Parathyroid adenoma (tissue), 2 donors: ENCODE measurements around the gene BDH1.

ENCODE experiments used
- H2AFZ ChIP-seq: fragments of 300-600 bp; sonication (generic); one replicate; pipeline ENCODE4 v1.7.0; 2017; ENCODE audit warnings: antibody characterized with exemption, mild to moderate bottlenecking
- H3K27ac ChIP-seq: fragments of 300-600 bp; sonication (generic); one replicate; pipeline ENCODE4 v1.7.0; 2017
- H3K27me3 ChIP-seq: fragments of 300-600 bp; sonication (generic); one replicate; pipeline ENCODE4 v1.7.0; 2017; ENCODE audit warnings: low read length; ENCODE audit not compliant: control insufficient read depth, insufficient read depth
- H3K36me3 ChIP-seq: fragments of 300-600 bp; sonication (generic); one replicate; pipeline ENCODE4 v1.7.0; 2017; ENCODE audit warnings: low read length; ENCODE audit not compliant: control insufficient read depth, insufficient read depth
- H3K4me1 ChIP-seq: fragments of 300-600 bp; sonication (generic); one replicate; pipeline ENCODE4 v1.7.0; 2017; ENCODE audit warnings: control low read depth
- H3K4me2 ChIP-seq: fragments of 300-600 bp; sonication (generic); one replicate; pipeline ENCODE4 v1.7.0; 2017; ENCODE audit warnings: low read length
- H3K4me3 ChIP-seq: fragments of 300-600 bp; sonication (generic); one replicate; pipeline ENCODE4 v1.7.0; 2017; ENCODE audit warnings: low read depth, low read length
- H3K79me2 ChIP-seq: fragments of 300-600 bp; sonication (generic); one replicate; pipeline ENCODE4 v1.7.0; 2017; ENCODE audit warnings: control low read depth
- H3K9ac ChIP-seq: fragments of 300-600 bp; sonication (generic); one replicate; pipeline ENCODE4 v1.7.0; 2017; ENCODE audit warnings: mild to moderate bottlenecking
- H3K9me3 ChIP-seq: fragments of 300-600 bp; sonication (generic); one replicate; pipeline ENCODE4 v1.7.0; 2017; ENCODE audit warnings: low read length; ENCODE audit not compliant: control insufficient read depth
- CTCF ChIP-seq: fragments of 300-600 bp; sonication (generic); IDR thresholded peaks from one replicate; pipeline ENCODE4 v1.7.0; 2017; ENCODE audit warnings: antibody characterized with exemption, mild to moderate bottlenecking
- donor health status: primary hyperparathyroidism.

Gene BDH1

GRCh38 chr3:197504641-197505121, 51.1 kb downstream of the BDH1 start:
- Histone ChIP-seq H3K27me3 (no peaks in the 10 kb centered on the region), H3K36me3 (no peaks in the 10 kb centered on the region), H2AFZ (no peak overlapping the region), H3K79me2 (no peaks in the 10 kb centered on the region), H3K4me1 (no peaks in the 10 kb centered on the region), H3K4me2 (no peak overlapping the region), H3K4me3 (no peak overlapping the region), H3K9me3 (no peaks in the 10 kb centered on the region), H3K9ac (no peak overlapping the region), H3K27ac (no peak overlapping the region)
- no peak for TF ChIP-seq CTCF

DNA sequence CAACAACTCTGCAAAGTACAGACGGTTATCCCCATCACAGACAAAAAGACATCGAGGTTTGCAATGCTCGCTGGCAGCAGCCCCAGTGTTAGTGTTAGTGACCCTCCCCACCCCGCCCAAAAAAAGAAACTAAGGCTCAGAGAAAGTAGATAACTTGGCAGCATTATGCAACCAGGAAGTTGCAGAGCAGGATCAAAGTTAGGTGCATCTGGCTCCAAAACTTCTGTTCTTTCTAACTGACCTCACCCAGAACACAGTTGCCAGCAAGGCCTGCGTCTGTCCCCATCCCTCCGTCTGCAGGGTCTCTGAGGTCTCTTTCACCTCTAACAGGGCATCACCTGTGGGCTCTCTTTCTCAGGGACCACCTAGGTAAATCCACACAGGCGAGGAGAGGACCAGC, 51.5 kb downstream of the BDH1 start:
- Histone ChIP-seq H3K36me3 (no peaks in the 10 kb centered on the region), H3K9me3 (no peaks in the 10 kb centered on the region), H3K27me3 (no peaks in the 10 kb centered on the region), H3K27ac (no peak overlapping the region), H3K4me3 (no peak overlapping the region), H3K4me2 (no peak overlapping the region), H3K9ac (no peak overlapping the region), H3K4me1 (no peaks in the 10 kb centered on the region), H3K79me2 (no peaks in the 10 kb centered on the region), H2AFZ (no peak overlapping the region)
- TF ChIP-seq CTCF, result no peak

DNA sequence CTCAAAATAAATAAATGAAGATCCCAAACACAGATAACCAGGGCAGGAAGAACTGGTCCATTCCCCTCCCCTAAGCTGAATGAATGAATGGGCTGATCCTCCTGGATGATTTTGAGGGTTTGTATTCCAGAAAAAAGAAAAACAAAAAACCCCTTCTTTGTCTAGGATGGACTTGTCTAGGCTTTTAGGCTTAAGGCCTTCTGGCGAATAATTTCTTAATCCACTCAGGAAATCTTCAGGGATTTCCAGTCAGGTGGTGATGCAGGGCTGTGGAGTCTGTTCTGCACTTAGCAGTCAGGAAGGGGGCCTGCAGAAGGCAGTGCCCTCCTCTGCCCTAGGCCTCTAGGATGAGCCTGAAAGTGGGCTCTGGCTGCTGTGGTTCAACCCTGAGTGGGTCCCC, 52.1 kb downstream of the BDH1 start:
- Histone ChIP-seq H3K27me3 (no peaks in the 10 kb centered on the region), H3K36me3 (no peaks in the 10 kb centered on the region), H2AFZ (no peak overlapping the region), H3K9ac (no peak overlapping the region), H3K4me3 (no peak overlapping the region), H3K79me2 (no peaks in the 10 kb centered on the region), H3K9me3 (no peaks in the 10 kb centered on the region), H3K4me2 (no peak overlapping the region), H3K4me1 (no peaks in the 10 kb centered on the region), H3K27ac (no peak overlapping the region)
- no peak for TF ChIP-seq CTCF

GRCh38 chr3:197501879-197502620, 53.7 kb downstream of the BDH1 start:
- H3K4me3 ChIP-seq, result no peak overlapping the region
- no peaks in the 10 kb centered on the region for H3K9me3 ChIP-seq
- H3K4me2 ChIP-seq, result no peak overlapping the region
- no peaks in the 10 kb centered on the region for H3K27me3 ChIP-seq
- H3K9ac ChIP-seq, result no peak overlapping the region
- H3K4me1 ChIP-seq, result no peaks in the 10 kb centered on the region
- peak; percentile 21 for TF ChIP-seq CTCF
- no peak overlapping the region for H3K27ac ChIP-seq
- H2AFZ ChIP-seq, result no peak overlapping the region
- no peaks in the 10 kb centered on the region for H3K79me2 ChIP-seq
- no peaks in the 10 kb centered on the region for H3K36me3 ChIP-seq

DNA sequence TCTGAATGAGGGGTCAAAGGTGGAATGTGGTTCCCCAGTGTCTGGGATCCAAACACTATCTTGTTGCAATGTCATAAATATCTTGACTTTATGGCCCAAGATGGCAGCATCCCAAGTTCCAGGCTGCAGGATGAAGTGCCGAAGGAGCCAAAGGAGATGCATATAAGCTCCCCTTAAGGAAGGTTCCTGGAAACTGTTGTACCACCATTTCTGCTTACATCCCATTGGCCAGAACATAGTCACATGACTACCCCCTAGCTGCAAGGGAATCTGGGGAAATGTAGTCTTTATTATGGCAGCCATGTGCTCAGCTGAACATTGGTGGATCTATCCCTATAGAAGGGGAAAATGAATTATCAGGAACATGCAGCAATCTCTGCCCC, 54.3 kb downstream of the BDH1 start:
- H3K4me3 ChIP-seq, result no peak overlapping the region

More for the DNA sequence above, 54.3 kb downstream of the BDH1 start:
- H2AFZ ChIP-seq, result no peak overlapping the region
- no peaks in the 10 kb centered on the region for H3K4me1 ChIP-seq
- no peak overlapping the region for H3K27ac ChIP-seq
- TF ChIP-seq CTCF, result no peak
- no peaks in the 10 kb centered on the region for H3K9me3 ChIP-seq
- H3K79me2 ChIP-seq, result no peaks in the 10 kb centered on the region
- H3K27me3 ChIP-seq, result no peaks in the 10 kb centered on the region
- no peaks in the 10 kb centered on the region for H3K36me3 ChIP-seq
- H3K9ac ChIP-seq, result no peak overlapping the region
- H3K4me2 ChIP-seq, result no peak overlapping the region
